Lung (tissue), 12 donors: ENCODE data around the gene PKMYT1. TPM values are rescaled to one million over a fixed set of nuclear protein-coding genes. Genes with fewer than 3 reads are reported as not detected.

Experiments used
- ATAC-seq: fragments of 200-7000 bp; cut with Tn5 transposase; one replicate; pipeline ENCODE4 v1.9.1; 2020; ENCODE audit warnings: moderate number of reproducible peaks; ENCODE audit not compliant: insufficient read depth, low FRiP score
- DNase-seq, 3 donors: peaks; one replicate each; pipeline ENCODE4 v3.0.0-alpha.2; 2013 to 2017
- H3K27ac ChIP-seq, 2 donors: one replicate each; pipeline ENCODE4 v1.5.1; 2013; ENCODE audit warnings: mild to moderate bottlenecking in 2 of 2, moderate library complexity in 2 of 2, control low read depth in 1 of 2, inconsistent platforms in 1 of 2, low read depth in 1 of 2, low read length in 1 of 2
- H3K27me3 ChIP-seq, 3 donors: one replicate each; pipeline ENCODE4 v1.5.1; 2013; ENCODE audit warnings: low read length in 2 of 3; ENCODE audit not compliant: control insufficient read depth in 3 of 3, insufficient read depth in 3 of 3
- H3K36me3 ChIP-seq, 4 donors: one replicate each; pipeline ENCODE4 v1.5.1; 2013; ENCODE audit warnings: low read length in 4 of 4, mild to moderate bottlenecking in 1 of 4, moderate library complexity in 1 of 4; ENCODE audit not compliant: control insufficient read depth in 4 of 4, insufficient read depth in 4 of 4
- H3K4me1 ChIP-seq, 5 donors: one replicate each; pipeline ENCODE4 v1.5.1; 2013; ENCODE audit warnings: low read length in 5 of 5, mild to moderate bottlenecking in 2 of 5, moderate library complexity in 1 of 5; ENCODE audit not compliant: control insufficient read depth in 5 of 5, insufficient read depth in 5 of 5
- H3K4me3 ChIP-seq: one replicate; pipeline ENCODE4 v1.5.1; 2013; ENCODE audit warnings: mild to moderate bottlenecking, control low read depth, moderate library complexity
- H3K9ac ChIP-seq, 2 donors: one replicate each; pipeline ENCODE4 v1.5.1; 2013; ENCODE audit warnings: low read length in 2 of 2, control low read depth in 1 of 2; ENCODE audit not compliant: insufficient read depth in 1 of 2
- H3K9me3 ChIP-seq, 4 donors: one replicate each; pipeline ENCODE4 v1.5.1; 2013; ENCODE audit warnings: low read length in 3 of 4, mild to moderate bottlenecking in 1 of 4, moderate library complexity in 1 of 4; ENCODE audit not compliant: control insufficient read depth in 4 of 4, insufficient read depth in 3 of 4
- CTCF ChIP-seq: IDR thresholded peaks from 2 replicates; pipeline ENCODE4 v1.5.1; 2012; ENCODE audit warnings: mild to moderate bottlenecking; ENCODE audit errors: control extremely low read depth, extremely low read depth
- WGBS, 2 donors: extraction: QIAGEN DNeasy Blood & Tissue Kit; methylation state at CpG; one replicate each; pipeline ENCODE4 v1.1.7; 2013; 5-methylcytosine and 5-hydroxymethylcytosine counted together
- polyA plus RNA-seq, 2 donors: library from polyadenylated mRNA; stranded (reverse); fragments of 200-250 nt; gene quantifications; one replicate each; pipeline ENCODE4 v1.2.1, GENCODE V29; 2013
- total RNA-seq, 2 donors: library from RNA; depleted of rRNA in 1 of 2; stranded (reverse); fragments of >200 nt in 1 of 2; gene quantifications; one replicate each; pipeline ENCODE4 v1.2.1, GENCODE V29; 2014 to 2021
- donor health status: control.
- donor health status: control.
- donor health status: Bipolar disorder and iron deficiency.
- donor health status: healthy.
- donor health status: DM: yes; HTN: yes; CAD: no.

The PKMYT1 gene
- total and polyA plus RNA-seq, 4 donors = 2.9 to 9.4 (median 5.2) TPM

GRCh38 chr16:2956579-2956956 is 23.7 kb downstream of the PKMYT1 start:
- Histone ChIP-seq H3K4me1 (peaks cover 0 to 1% (median 0%) of the 10 kb centered on the region in 5 donors), H3K27ac (no peak overlapping the region), H3K36me3 (no peaks in the 10 kb centered on the region), H3K27me3 (peaks cover 0 to 2% (median 0%) of the 10 kb centered on the region in 3 donors), H3K4me3 (no peak overlapping the region), H3K9ac (no peak overlapping the region), H3K9me3 (no peaks in the 10 kb centered on the region)
- ATAC-seq (no peak), DNase-seq (no peak)
- no peak for TF ChIP-seq CTCF
- WGBS, 2 donors = 82 to 86% methylated on average over 11 of the region's 11 CpGs

- no peak for DNase-seq
- H3K9me3 ChIP-seq = no peaks in the 10 kb centered on the region
- no peak for ATAC-seq
- H3K4me3 ChIP-seq = no peak overlapping the region
- WGBS, 2 donors = 17 to 28% methylated on average over 20 to 21 of the region's 21 CpGs
- no peak for TF ChIP-seq CTCF
- H3K4me1 ChIP-seq = no peaks in the 10 kb centered on the region
- H3K27ac ChIP-seq = no peak overlapping the region
- peaks cover 0 to 2% (median 0%) of the 10 kb centered on the region in 3 donors for H3K27me3 ChIP-seq
- no peaks in the 10 kb centered on the region for H3K36me3 ChIP-seq
- no peak overlapping the region for H3K9ac ChIP-seq
These were observed 24.3 kb downstream of the PKMYT1 start for GRCh38 chr16:2955779-2956578.

- no peaks in the 10 kb centered on the region for H3K36me3 ChIP-seq
- DNase-seq (no peak), ATAC-seq (no peak)
- WGBS, 2 donors = 31 to 35% methylated on average over 5 to 10 of the region's 10 CpGs
- no peak overlapping the region for H3K4me3 ChIP-seq
- H3K4me1 ChIP-seq = no peaks in the 10 kb centered on the region
- no peak for TF ChIP-seq CTCF
- H3K9me3 ChIP-seq = no peaks in the 10 kb centered on the region
- no peak overlapping the region for H3K27ac ChIP-seq
- H3K9ac ChIP-seq = no peak overlapping the region
- peaks cover 0 to 2% (median 0%) of the 10 kb centered on the region in 3 donors for H3K27me3 ChIP-seq
These were observed 24.8 kb downstream of the PKMYT1 start for GRCh38 chr16:2955438-2955778.
